Medulla oblongata (tissue), 1 donor: ENCODE results near the gene SLC22A13.
"Not testable (repeated sequence)": the region's sequence is repeated elsewhere in the genome, so short reads cannot be mapped to it uniquely, and the experiment has no call there.

ENCODE experiments used
- DNase-seq: peaks from one replicate; pipeline ENCODE4 v3.0.0-alpha.2; 2015; ENCODE audit errors: extremely low spot score

SLC22A13 gene

DNA sequence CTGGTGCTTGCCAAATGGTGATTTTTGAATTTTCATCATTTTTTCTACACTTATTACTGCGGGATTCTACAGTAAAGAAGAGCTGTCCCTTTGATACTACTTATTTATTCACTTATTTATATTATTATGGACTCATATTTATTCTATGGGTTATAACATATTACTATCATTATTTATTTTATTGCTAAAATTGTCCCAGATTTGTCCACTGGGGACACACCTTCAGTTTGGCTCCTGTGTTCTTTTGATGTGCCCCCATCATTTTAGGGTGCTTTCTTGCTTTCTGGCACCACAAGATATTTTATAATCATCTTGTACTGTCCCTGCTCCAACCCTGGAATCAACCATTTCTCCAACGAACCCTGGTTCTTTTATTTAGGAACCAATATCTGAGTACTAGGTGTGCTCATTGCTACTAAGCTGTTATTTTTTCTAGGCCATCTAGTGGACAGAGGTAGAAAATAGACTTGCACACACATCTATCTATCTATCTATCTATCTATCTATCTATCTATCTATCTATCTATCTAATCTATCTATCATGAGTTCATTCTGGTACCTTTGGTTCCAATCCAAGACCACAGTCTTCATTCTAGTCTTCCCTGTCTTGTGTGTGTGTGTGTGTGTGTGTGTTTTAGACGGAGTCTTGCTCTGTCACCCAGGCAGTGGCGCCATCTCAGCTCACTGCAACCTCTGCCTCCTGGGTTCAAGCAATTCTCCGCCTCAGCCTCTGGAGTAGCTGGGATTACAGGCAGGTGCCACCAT, 32.5 kb downstream of the SLC22A13 start:
- no peak for DNase-seq

DNA sequence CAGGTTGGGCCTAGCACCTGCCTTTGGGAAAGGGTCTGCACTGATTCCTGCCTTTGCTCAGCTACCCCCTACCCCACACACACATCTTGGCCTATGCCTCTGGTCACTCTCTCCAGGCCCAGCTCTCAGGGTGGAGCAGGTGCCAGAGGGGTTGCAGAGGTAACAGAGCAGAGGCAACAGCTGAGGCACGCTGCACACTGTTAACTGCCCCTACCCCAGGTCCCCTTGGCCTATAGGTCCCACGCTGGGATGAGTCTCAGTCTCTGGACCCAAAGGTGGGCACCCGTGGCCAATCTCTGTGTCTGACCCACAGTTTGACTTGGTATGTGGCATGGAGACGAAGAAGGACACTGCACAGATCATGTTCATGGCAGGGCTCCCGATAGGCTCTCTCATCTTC, 41.3 kb downstream of the SLC22A13 start:
- DNase-seq = no peak

- DNase-seq = no peak
These were observed 42.0 kb downstream of the SLC22A13 start for GRCh38 chr3:38307599-38307998.

DNA sequence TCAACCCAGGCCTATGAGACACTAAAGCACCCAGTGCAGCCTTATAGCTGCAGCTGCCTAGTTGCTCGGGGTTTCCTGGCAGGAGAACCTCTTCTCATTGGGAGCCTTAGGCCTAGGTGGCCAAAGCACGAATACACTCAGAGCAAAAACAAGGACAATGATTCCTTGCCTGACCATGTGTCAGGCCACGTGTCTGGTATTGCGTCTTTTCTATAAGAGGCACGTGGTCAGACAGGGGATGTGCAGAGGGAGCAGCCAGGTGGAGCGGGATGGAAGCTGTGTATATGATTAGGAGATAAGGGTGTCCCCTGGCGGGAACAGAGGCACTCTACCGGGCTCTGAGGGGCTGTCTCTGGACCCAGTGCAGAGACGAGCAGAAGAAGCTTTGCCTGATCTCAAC, 42.8 kb downstream of the SLC22A13 start:
- no peak for DNase-seq

GRCh38 chr3:38311476-38311875, 45.9 kb downstream of the SLC22A13 start:
- no peak for DNase-seq

DNA sequence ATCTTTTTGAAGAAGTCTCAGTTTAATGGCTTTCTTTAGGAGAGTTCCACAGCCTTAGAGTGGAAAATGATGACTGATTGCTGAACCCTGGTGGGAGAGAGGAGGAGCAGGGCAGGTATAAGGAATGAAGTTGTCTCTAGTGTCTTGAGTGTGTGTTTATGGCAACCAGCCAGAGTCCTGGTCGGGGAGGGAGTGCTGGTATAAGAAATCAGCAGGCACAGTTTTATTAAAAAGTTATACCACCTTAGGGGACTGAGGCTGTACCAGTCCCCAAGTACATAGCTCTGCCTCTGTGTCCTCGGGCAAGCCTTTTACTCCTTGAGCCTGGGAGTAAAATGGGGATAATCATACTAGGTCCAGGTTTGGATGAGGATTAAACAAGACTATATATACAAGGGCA, 46.3 kb downstream of the SLC22A13 start:
- DNase-seq = no peak

- DNase-seq = no peak
These were observed 46.7 kb downstream of the SLC22A13 start for GRCh38 chr3:38312356-38312755.

DNA sequence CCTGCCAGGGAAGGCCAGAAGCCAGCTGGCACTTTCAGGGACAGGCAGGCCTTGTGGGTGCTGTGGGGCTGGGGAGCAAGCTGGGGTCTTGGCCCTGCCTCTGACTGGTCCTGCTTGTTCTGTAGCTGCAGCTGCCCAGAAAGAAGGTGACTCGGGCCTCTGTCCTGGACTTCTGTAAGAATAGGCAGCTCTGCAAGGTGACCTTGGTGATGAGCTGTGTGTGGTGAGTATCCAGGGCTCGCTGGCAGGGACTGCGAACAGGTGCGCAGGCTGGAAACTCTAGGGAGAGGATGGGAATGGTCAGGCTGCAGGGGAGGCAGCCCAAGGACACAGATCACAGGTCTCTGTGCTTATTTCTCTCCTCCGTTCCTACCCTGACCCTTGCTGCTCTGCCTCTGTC, 47.7 kb downstream of the SLC22A13 start:
- DNase-seq = no peak

DNA sequence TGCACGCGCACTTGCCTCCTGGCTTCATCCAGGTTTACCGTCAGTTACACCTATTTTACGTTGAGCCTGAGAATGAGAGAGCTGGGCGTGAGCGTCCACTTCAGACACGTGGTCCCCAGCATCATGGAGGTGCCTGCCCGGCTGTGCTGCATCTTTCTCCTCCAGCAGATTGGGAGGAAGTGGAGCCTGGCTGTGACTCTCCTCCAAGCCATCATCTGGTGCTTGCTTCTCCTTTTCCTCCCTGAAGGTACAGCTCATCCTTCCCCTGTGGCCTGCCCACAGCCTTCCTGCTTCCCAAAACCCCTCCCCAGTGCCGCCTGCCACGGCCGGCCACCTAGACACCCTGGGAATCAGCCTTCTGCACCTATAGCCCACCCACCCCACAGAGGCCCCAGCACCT, 48.1 kb downstream of the SLC22A13 start:
- DNase-seq = no peak

- DNase-seq = no peak
These were observed 48.6 kb downstream of the SLC22A13 start for GRCh38 chr3:38314112-38314763.

- DNase-seq = no peak
These were observed 49.3 kb downstream of the SLC22A13 start for GRCh38 chr3:38314764-38315487.

DNA sequence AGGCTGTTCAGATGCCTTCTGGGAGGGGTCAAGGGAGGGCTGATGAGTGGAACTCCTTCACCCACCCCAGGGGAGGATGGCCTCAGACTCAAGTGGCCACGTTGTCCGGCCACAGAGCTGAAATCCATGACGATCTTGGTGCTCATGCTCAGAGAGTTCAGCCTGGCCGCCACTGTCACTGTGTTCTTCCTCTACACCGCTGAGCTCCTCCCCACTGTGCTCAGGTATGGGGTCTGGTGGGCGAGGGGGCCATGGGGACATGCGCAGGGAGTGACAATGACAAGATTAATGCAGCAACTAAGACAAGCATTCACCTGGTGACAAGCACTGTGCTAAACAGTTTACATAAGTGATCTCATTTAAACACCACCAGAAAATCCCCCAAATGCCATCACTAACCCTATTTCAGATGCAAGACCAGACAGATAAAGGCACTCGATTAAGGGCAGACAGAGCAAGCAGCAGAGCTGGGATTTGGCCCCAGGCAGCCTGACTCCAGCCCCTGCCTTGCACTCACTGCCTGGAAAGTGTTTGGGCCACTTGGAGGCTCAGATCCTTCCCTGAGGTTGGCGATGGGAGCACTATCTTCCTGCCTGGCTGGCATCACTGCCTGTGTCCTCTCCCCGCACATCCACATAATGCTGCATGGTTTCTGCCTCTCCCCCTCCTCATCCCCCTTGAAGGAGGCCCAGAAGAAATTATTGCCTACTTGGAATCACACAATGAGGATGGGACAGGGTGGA, 50.0 kb downstream of the SLC22A13 start:
- DNase-seq = no peak

DNA sequence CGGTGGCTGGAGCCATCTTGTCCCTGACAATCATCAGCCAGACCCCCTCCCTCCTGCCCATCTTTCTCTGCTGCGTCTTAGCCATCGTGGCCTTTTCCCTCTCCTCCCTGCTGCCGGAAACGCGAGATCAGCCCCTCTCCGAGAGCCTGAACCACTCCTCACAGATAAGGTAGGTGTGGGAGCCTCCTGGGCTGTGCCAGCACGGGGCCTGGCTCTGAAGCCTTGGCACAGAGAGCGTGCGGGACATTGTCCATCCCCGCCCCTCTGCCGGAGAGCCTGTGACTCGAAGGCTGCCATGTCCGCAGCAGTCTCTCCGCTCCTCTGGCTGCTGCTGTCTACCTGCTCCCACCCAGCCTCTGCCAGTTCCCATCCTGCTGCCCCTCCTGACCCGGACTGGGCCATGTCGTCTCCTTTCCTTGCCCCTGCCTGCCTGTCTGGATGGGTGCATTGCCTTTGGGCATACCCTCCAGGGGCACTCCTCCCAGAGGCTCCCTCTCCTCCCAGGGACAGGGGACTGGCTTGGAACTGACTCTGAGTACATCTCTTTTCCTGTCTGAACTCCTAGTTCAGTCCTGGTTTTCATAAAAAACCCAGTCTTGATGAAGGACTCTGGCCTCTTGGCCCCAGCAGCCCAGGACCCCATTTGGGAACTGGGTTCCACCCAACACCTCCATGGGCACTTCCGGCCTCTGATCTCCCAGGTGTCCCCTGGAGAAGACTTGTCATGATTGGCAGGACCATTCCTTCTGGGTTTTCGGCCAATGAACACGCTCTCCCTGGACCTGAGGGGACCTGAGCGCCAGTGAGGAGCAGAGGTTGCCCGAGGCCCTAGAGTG, 51.0 kb downstream of the SLC22A13 start:
- DNase-seq = no peak

DNA sequence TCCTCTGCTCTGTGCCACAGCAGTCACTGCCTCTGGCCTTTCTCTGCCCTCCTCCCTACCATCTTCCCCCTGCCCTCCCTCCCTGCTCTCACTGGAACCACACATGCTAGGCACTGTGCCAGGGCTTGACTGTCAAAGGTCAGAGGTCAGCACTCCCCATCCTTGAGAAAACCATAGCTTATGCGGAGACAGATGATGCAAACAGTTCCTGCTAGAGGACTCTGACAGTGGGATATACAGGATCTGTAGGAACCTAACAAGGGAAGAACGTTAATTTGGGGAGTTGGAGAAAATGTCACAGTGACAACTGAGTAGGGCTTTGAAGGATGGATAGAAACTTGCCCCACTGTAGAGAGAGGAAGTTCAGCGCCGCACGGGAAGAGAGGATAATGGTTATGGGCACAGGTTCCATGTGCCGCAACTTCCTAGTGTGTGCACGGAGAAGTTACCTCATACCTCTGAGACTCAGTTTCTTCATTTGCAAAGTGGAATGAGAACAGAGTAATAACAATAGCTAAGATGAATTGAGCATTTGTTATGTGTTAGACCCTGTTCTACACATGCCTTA, 51.7 kb downstream of the SLC22A13 start:
- no peak for DNase-seq

DNA sequence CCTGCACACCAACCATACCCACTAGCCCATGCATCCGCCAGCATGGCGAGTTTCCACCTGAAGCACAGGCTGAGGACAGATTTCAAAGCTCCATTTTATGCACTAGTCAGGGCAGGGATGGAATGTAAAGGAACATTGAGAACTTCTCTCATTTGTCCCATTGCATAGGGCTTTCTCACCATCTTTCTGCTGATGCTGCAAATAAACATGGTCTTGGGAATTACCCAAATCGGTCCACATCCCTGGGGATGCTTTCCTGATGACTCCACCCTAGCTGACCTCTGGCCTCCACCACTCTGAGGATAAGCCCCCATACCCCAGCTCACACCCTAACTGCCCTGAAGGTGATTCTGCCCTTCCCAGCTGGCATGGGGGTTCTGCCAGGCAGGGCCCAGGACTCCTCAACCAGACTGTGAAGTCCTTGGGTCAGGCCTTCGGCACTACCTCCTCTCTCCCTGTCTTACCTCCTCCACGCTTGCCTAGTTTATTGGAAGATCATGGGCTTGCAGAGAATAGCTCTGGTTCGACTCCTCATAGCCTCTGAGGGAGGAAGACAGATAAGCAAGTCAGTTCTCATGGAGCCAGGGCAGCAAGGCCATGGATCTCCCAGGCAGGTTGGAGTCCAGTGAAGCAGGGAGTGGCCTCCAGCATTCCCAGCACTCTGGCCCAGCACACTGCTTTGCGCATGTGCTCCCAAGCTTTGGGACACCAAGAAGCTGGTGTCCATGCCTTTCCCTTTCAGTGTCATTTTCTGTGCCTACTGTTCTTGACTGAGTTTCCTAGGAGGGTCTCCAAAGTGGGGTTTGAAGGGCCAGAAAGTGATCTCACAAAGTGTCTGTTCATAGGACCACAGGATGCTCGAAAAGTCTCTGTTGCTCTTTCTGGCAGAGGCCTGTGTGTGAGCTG, 53.4 kb downstream of the SLC22A13 start:
- DNase-seq = no peak

DNA sequence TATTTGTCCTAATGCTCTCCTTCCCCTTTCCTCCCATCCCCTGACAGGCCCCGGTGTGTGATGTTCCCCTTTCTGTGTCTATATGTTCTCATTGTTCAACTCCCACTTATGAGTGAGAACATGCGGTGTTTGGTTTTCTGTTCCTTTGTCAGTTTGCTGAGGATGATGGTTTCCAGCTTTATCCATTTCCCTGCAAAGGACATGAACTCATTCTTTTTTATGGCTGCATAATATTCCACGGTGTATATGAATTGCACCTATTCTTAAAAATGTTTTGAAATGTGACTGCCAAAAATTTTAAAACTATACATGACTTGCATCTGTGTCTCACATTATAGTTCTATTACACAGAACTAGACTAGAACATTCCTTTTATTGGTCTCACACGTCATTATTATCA, 55.0 kb downstream of the SLC22A13 start:
- DNase-seq = not testable (repeated sequence)

DNA sequence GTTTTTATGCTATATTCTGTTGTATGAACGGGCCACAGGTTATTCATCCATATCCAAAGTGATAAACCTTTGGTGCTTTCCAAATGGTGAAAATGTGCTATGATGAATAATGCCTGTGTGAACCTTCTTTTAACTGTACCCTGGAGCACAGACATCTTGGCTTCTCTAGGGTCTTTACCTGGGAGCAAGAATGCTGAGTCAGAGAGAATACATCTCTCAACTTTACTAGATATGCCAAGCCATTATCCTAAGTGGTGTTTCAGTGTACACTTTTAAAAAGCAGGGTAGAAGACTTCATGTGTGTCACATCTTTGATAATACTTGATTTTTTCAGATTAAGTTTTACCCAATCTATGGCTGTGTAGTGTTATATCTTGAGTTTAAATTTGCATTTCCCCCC, 57.4 kb downstream of the SLC22A13 start:
- no peak for DNase-seq

GRCh38 chr3:38325256-38325655, 59.6 kb downstream of the SLC22A13 start:
- DNase-seq = no peak

DNA sequence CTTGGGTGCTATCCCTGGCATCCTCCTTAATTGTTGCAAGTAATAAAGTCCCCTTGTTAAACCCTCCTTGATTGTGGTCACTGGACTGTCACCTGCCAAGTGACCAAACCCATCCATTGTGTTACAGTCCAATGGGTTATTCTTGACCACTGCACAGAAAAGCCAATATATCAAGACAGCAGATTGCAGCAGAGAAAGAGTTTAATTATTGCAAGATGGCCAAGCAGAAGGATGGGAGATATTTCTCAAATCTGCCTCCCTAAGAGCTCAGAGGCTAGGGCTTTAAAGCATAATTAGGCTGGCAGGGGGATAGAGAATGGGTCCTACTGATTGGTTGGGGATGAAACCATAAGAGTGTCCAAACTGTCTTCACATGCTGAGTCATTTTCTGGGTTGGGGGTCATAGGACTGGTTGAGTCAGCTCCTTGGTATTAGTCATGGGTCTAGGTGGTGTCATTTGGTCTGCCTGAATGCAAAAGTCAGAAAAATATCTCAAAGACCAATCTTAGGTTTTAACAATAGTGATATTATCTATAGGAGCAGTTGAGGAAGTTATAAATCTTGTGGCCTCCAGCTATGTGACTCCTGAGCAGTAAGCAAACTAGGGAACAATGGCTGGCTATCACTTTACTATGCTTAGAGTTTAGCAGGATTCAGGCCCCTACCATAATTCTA, 61.9 kb downstream of the SLC22A13 start:
- DNase-seq = no peak
